Hematopoietic multipotent progenitor cell (in vitro differentiated cells): ENCODE measurements around the gene B3GALT6. TPM values are rescaled to one million over a fixed set of nuclear protein-coding genes. Genes with fewer than 3 reads are reported as not detected.

ENCODE experiments used
- DNase-seq, 3 donors: peaks; one replicate each; pipeline ENCODE4 v3.0.0-alpha.2; 2011 to 2015; ENCODE audit warnings: low read depth in 2 of 3, low spot score in 2 of 3
- total RNA-seq: library from RNA; depleted of rRNA; stranded (reverse); fragments of >200 nt; gene quantifications from one replicate; pipeline ENCODE4 v1.2.3, GENCODE V29; 2012

The B3GALT6 gene
- total RNA-seq, 1 donor = 38.5 TPM

DNA sequence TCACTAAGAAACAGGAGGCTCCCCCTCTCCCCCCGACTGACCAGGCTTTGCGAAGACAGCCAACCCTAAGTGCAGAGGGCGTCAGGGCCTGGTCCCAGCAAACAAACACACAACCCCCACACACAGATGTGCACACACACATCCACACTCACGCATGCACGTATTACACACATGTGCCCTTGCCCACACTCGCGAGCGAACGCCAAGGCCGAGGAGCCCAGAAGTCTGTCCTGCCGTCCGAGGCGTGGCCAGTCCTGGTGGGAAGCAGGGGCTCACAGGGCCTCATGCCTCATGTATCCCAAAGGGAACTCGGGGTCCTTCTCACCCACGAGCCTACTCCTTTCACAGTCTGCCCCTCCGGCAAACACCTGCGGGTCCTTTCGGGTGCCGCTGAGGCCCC, 2.3 kb upstream of the B3GALT6 start:
- no peak for DNase-seq

DNA sequence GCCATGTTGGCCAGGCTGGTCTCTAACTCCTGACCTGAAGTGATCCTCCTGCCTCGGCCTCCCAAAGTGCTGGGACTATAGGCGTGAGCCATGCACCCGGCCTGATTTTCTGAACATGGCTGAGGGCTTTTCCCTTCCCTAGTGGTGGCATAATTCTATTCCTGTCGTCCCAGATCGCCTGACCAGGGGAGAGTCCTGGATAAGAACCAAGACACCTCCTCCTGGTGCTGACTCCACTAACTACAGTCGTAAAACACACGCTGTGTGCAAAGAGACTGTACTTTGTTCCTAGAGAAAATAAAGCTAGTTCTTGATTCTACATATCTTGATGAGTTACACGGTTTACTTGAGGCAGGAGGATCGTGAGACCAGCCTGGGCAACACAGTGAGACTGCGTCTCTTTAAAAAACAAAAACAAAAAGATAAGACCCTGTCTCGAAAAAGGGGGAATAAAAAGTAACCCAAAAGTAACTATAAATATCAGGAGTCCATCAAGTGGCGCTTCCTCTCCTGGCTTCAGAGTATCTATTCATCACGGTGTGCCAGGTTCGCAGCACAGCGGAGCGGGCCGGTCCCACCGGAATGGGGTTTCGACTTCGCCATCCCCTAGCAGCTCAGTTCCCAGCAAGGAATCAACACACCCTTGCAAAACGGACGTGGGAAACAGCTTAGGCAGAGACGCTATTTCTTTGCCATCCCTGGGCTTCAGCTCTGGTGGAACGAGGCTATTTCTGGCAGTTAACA, 1.2 kb upstream of the B3GALT6 start:
- no peak for DNase-seq

DNA sequence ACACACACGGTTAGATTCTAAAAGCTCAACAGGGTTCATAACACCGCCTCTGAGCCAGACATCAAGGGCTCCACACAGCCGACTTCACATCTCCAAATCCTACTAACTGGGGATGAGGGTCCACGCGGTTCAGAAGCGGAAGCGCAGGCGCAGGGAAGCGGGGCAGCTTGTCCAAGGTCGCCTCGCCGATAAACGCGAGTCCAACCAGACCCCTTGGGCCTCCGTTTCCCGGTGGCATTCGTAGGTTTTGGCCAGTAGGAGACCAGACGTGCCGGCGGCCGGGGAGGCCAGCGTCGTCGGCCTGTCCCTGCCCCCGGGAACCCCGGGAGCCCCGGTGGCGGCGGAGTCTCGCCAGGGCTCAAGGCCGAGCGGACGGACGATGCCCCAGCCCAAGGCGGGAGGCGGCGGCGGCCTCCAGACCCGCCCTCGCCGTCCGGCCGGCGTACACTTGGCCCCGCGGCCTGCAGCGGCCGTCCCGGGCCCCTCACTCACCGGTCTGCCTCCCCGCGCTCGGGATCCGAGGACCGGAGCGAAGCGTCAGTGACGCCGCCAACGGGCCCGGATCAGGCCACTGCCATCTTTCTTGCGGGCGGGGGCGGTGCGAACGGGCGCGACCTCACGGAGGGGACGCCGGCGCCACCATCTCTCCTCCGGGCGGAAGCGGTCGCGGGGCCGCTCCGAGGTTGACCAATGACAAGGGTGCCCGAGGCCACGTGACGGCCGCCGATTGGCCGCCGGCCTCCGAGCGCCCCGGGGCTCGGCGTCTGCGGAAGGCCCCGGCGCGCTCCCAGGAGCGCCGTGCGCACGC, 433 bp upstream of the B3GALT6 start, which contains the start of gene SDF4:
Gene SDF4 (minus strand): TSS at position 602 of the 808 bp plus-strand sequence. CDS start 3,229 bp downstream, outside the sequence.
- peak; percentile 95 to 97 (median 97) for DNase-seq

DNA sequence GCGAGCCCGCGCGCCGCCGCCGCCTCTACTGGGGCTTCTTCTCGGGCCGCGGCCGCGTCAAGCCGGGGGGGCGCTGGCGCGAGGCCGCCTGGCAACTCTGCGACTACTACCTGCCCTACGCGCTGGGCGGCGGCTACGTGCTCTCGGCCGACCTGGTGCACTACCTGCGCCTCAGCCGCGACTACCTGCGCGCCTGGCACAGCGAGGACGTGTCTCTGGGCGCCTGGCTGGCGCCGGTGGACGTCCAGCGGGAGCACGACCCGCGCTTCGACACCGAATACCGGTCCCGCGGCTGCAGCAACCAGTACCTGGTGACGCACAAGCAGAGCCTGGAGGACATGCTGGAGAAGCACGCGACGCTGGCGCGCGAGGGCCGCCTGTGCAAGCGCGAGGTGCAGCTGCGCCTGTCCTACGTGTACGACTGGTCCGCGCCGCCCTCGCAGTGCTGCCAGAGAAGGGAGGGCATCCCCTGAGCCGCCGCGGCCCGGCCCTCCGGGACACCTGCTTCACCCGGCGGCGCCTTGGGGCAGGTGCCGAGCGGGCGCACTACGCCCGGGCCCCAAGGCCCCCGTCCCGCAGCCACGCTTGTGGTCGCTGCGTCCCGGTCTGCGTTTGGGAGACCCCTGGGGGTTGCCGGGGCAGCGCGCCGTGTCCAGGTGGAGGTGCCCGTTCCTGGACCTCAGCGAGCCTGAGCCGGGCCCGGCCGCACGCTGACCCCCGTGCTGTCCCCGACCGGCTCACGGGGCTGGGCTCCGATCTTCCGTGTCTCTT, 944 bp downstream of the B3GALT6 start:
- no peak for DNase-seq

DNA sequence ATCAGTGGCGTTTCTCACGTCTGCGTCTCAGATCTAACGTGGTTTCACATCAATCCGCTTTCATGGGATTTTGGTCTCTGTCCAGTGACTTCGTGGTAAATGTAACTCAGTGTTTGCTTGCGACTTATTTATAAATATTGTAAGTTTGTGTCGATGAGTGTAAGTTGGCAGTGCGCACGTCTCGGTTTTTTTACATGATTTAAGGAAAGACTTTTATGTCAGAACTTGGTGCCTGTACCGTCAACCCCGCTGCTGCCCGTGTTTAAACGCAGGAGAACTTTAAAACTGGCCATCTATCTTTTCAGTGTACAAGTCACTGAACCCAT, 1.5 kb downstream of the B3GALT6 start:
- DNase-seq = no peak

DNA sequence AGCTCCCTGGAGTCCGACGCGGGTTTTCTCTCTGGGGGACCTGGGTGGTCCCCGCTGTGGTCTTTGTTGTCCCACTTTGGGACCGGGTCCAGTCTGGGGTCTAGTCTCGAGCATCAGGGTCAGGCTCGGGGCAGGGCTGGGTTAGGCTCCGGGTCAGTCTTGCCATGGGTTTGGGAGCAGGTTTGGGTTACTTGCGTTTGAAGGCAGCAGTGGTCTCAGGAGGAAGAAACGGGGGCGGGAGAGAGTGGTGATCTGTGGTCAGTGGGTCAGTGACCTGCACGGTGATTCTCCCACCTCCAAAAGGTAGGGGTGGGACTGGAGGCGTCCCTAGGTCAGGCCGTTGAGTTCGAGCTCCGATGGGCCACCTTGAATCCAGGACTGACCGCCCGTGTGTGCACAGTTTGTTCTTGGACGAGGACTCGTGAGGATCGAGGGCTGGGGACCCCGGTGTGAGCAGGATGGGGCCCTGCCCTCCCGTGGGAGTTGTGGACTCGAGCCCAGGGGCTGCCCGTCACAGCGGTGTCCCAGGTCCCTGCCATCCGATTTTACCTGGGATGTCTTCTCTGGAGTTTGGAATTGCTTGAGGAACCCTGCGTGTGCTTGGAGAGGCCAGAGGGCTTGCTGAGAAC, 2.3 kb downstream of the B3GALT6 start:
- no peak for DNase-seq

DNA sequence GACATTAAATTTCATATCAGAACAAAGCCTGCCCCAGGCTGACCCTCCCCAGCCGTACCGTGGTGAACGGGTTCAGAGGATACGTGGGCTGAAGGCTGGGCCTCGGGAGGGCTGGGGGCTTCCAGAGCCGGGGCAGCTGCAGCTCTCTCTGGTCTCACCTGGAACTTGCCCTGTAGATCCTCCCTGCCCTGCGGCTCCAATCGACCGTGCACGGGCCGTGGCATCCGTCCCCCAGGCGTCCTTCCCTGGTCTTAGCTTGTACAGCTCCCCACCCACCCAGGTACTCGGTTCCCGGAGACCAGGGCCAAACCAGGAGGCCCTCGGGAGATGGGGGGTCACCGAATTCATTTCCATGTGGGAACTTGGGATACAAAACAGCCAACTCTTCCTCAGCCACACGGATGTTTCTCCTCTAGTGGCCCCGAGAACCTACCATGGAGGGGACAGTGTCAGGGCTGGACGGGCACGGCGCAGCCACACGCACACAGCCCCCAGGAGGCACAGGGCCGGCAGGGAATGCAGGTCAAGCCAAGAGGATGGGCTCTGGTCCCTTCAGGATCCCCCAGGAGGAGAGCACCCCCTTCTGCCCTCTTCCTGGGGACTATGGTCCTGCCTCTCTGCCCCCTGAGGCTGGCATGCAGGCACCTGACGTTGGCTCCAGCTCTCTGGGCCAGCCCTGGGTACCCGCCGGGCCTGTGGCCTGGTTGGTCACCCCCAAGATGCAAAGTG, 3.1 kb downstream of the B3GALT6 start:
- no peak for DNase-seq

DNA sequence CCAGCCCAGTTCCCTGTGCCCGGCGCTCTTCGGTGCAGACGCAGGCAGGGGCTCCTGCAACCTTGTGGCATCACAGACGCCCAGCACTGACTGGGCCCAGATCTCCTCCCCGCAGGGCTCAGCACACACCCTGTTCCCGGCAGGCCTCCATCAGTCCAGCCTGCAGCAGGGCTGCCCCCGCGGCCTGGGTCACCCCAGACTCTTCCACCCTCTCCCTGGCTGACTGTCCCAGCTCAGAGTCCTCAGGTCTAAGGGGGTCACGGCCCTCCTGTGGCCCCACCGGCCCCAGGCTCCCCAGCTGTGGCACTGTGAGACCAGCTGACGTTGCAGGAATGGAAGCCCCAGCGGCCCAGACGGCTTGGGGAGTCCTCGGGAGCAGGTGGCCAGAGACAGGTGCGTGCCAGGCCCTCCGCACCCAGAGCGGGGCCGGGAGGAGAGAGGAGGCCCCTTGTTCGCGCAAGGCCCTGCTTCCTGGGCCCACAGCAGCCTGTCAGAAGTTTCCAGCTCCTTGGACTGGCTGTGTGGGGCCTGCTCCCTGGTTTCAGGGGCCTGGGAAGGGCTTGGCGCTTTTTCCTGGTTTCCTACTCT, 4.2 kb downstream of the B3GALT6 start:
- DNase-seq = no peak

DNA sequence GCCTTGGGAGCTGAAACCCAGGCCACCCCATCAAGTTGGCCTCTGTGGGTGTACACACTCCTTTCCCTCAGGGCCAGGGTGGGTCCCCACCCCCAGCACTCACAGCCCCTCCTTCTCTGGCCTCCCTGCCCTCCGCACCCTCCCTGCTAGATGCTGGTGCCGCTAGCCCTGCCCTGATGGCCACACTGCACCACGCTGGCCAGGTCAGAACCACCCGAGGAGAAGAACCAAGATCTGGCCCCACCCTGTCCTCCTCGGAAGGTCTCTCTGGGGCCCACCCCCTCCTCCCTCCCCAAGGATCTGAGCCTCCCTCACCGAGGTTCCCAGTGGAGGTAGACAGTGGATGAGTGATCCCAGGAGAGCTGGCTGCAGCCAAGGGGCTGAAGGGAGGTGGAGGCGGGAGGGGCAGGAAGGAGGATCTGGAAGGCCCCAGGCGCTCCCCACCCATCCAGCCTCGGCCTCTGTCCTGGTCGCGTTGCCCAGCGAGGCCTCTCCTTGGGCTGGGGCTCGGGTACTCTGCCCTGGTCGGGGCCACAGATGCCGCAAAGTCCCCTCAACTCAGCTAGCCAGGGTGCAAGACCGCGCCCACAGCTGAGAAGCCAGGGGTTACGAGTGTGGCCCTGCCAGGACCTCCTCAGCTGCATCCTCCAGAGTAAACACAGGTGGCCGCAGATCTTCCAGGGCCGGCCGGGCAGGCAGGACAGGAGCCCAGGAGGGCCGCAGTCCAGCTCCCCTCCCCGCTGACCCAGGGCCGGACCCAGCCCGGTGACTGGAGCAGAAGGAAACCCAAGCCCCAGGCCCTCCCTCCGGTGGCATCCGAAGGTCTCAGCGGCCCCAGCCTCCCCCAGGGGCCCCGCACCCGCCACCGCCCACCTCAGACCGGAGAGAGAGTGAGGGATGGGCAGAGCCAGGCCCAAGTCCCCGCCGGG, 5.2 kb downstream of the B3GALT6 start:
- no peak for DNase-seq

DNA sequence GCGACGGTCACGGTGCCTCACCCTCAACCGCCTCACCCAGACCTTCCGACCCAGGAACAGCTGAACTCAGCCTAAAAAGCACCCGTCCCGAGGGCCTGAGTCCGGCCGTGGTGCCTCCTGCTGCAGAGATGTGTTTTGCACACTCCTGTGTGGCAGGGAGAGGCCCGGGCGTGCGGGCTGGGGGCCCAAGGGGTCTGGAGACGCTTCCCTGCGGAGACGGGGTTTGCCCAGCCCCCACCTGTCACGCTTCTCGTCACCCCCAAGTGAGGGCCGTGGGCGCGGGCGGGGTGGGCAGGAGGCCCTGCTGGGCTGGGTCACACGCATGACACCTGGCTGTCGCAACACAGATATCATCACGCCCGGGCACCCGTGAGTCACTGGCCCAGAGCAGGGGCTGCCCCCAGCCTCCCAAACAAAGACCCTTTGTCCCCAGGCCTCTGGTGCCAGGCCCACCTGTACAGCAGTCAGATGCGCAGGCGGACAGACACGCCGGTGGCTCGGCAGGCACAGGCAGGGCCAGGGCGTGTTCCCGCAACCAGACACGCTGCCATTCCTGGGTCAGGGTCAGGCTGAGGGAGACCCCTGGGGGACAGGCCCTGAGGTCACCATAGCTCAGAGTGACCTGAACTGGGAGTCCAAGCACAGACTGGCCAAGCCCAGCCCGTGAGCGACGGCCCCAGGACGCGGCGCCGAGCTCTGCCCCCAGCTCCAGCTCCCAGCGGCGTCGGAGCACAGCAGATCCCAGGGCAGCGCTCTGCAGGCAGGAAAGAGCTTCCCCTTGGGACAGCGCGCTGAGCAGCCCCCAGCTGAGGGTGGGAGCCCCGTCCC, 6.1 kb downstream of the B3GALT6 start:
- DNase-seq = no peak

DNA sequence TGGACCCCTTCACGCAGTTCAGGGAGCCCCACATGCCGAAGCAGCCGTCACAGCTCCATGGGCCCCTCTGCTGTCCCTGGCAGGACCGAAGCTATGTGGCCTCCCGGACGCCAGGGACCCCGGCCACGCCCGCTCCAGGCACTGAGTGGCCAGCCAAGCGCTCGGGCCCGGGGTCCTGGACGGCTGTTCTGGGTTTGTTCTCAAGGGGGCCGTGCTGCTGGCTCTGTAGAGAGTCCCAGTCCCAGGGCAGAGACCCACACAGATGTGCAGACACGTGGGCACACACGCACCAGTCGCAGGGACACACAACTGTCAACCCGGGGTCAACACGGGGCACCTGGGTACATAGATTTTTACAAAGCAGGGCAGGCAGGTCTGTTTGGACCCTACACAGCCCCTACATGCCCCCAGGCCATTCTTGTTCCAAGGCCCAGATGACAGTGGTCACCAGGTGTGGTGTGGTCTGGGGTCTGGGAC, 6.7 kb downstream of the B3GALT6 start:
- no peak for DNase-seq

DNA sequence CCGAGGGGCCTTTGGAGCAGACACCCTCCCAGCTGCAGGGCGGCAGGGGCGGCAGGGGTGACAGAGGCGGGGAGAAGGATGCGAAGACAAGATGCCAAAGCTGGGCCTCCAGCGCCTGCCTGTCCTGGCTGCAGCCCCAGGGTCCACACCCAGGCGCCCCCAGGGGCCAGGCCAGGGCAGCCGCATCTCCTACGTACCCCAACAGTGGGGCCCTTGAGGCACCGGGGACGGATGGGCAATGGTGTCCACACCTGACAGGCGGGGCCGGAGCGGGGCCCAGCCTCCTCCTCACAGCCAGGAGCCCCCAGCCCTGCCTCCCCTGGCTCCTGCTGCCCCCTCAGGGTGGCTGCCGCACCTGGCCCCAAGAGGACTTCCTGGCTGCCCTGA, 7.2 kb downstream of the B3GALT6 start:
- DNase-seq = no peak

DNA sequence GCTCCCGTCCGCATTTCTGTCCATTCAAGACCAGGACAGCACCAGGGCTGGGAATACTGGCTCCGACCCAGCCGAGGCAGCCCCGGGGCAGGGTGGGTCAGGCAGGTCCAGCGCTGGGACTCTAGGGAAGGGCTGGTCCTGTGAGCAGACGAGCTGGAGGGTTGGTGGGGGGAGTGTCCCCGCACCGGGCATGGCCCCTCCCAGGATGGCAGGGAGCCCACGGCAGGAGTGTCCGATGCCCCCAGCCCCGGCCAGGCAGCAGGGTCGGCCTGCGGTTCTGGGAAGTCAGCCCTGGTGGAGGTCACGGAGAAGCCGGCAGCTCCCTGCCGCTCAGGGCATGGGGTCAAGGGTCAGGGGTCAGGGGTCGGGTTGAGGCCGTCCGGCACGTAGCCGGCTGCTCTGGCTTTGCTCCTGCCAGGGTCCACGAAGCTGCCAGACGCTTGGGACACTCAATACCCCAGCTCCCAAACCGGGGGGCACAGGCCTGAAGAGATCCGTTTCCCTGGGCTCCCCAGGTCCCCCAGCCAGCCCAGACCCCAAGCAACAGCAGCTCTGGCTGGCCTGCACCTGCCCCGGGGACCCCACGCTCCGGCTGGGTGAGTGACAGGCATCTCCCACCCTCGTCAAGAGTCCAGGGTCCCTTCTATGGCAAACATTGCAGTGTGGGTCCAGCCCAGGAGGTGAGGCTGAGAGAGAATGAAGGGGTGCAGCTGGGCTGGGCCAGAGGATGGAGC, 7.7 kb downstream of the B3GALT6 start:
- DNase-seq = no peak

DNA sequence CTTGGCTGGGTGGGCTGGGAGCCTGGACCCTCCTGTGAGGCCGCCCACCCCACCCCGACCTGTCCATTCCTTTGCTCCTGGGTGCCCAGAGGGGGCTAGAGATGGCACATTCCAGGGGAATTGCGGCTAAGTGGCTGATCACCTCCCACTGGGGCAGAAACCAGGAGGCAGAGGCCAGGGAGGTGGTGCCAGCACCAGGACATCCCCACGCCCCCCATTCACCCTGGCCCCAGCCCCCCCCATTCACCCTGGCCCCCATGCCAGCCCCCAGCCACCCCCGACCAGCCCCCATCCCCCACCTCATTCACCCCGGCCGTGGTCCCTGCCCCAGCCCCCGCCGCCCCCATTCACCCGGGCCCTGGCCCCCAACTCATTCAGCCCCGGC, 8.3 kb downstream of the B3GALT6 start:
- no peak for DNase-seq

DNA sequence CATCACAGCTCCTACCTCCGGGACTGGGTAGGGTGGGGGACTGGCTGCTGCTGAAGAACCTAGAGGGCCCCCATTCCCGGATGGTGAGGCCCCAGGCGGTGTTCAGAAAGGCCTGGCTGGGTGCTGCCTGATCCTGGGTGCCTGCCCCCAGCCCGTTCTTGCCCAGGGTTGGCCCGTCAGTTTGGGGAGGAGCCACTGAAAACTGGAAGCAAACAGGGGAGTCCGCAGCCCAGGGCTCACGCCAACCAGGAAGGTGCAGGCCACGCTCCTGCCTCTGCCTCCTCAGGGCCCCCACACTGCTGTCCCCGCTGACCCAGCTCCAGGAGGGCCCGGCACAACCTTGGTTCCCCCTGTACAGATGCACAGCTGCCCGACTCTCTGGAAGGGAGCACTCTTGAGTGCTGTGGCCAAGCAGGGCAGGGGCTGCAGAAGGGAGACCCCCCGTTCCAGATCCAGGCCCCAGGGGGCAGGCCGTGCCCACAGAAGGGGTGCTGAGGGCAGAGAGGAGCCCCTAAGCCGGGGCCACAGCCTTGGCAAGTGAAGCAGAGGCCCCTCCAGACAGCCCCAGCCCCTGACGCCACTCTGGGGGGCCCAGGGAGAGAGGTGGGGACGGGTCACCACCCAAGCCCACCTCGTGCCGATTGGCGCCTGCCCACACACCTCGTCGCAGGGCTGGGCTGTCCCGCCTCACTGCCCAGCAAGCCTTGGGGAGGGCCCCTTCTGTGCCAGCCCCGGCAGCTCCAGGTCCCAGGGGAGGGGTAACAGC, 9.0 kb downstream of the B3GALT6 start:
- no peak for DNase-seq

DNA sequence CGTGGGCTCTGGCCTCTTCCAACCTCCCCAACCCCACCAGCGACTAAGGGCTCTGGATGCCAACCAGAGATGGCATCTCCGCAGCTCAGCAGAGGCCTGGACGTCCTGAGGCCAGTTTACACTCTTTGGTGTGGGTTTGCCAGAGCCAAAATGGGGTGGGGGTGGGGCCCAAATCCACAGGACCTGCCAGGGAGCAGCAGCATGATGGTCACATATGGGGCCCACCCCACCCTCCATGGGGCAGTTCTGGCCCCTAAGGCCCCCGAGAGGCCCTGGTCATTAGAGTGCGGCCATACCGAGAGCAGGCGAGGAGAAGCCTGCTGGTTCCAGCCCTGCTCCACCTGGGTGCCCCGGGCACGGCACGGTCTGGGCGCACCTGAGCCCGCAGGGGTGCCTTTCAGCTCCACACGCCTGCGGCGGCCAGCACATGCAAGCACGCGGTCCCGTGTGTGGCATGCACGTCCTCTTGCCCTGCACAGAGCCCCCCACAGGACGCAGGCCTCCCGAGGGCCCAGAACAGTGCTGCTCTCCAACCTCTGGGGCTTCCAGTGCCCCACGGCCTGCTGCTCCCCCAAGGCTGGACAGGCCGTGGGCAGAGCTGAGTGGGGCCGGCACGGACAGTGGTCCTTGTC, 9.7 kb downstream of the B3GALT6 start:
- no peak for DNase-seq
